ENCODE data around the gene MAP3K4. TPM values are rescaled to one million over a fixed set of nuclear protein-coding genes. Genes with fewer than 3 reads are reported as not detected.

The MAP3K4 gene
- total RNA-seq, 2 donors from 2014 or later = 30.2 to 33.5 TPM

GRCh38 chr6:160998217-160998616 lies 6.6 kb downstream of the MAP3K4 start:
- intact Hi-C loops (cut with DNase I) = no loop called here
- no peak for DNase-seq
- no peak for ATAC-seq

DNA sequence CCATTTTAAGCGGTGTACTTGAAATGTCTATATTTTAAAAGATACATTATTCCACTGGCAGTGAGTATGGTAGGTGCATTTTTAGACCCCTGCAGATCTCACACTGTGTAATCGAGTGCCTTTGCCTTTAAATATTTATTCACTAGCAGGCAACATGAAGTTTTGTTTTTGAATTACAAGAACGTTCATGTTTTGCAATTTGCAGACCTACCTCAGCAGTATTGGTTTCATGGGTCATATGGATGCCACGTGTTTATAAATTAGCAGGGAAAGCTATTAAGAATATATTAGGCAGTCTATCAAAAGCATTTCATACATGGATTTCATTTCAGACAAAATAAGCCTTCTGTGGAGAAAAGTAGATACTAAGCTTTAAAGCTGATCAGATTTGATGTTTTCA lies 7.2 kb downstream of the MAP3K4 start:
- intact Hi-C loops (cut with DNase I) = no loop called here

GRCh38 chr6:160999516-160999915 lies 7.9 kb downstream of the MAP3K4 start:
- no peak for DNase-seq
- intact Hi-C loops (cut with DNase I) = no loop called here
- no peak for ATAC-seq

More for the DNA sequence above, 7.2 kb downstream of the MAP3K4 start:
- ATAC-seq (no peak), DNase-seq (no peak)

DNA sequence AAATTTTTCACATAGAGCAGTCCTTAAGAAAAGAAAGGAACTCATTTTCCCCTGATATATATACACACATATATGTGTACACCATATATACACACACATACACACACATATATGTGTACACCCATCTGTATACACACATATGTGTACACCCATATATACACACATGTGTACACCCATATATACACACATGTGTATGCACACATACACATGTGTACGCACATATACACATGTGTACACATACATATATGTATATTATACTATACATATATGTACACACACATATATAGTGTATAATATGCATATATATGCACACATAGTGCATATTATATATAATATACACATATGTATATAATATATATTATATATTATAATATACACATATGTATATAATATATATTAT lies 9.1 kb downstream of the MAP3K4 start:
- DNase-seq = no peak
- no peak for ATAC-seq
- intact Hi-C loops (cut with DNase I) = no loop called here

DNA sequence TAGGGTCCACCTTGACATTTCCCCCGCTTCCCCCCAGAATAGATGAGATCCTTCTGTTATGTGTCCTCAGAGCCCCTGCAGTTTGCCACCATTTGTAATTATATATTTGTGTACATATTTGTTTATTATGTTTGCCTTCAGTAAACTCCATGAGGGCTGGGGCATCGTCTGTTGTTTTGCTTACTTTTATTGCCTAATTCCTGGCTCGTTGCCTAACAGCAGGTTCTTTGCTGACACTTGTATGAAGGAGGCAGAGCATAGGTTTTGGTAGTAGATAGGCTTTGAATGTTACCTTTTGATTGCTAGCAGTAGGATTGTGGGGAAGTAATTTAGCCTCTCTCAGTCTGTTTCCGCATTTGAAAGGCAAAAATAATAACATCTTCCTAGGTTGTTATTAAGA lies 9.9 kb downstream of the MAP3K4 start:
- intact Hi-C loops (cut with DNase I) = no loop called here

GRCh38 chr6:161003336-161003735 lies 11.8 kb downstream of the MAP3K4 start:
- DNase-seq (no peak), ATAC-seq (peak in 1 of 2 donors; percentile 38)
- intact Hi-C loops (cut with DNase I) = no loop called here

More for the DNA sequence above, 9.9 kb downstream of the MAP3K4 start:
- no peak for ATAC-seq
- DNase-seq = no peak

DNA sequence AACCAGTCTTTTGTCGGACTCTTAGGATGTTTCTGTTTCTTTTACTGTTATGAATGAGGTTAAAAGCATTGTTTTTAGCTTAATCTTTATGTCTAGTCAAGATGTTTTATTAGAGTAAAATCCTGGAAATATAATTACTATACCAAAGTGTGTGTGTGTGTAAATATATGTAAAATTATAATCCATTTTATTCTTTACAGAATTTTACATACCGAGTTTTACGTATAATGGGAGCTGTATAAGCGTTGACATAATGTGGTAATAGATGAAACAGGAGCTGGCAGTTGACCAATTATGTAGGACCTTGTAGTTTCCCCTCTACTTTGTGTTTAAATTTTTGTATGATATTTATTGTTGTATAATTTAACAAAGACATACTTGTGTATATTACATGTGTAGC lies 16.7 kb downstream of the MAP3K4 start:
- intact Hi-C loops (cut with DNase I) = no loop called here
- ATAC-seq = no peak
- no peak for DNase-seq

DNA sequence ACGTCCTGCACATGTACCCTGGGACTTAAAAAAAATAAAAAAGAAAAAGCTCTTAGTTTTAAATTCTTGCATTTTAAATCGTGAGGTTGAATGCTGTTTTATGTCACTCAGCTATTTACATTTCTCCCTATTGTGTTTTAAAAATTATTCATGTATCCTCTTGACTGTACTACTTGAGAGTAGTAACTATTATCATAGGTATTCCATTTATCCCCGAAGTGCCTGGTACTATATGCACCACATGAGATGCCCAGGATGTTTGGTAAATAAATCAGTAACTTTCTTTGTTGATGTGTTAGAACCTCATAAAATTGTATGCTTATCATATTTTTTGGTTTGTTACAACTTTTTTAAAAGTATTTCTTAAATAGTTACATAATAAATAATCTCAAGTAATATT lies 18.4 kb downstream of the MAP3K4 start:
- no peak for ATAC-seq
- intact Hi-C loops (cut with DNase I) = no loop called here
- no peak for DNase-seq

- DNase-seq (no peak), ATAC-seq (peak in 1 of 2 donors; percentile 80)
- intact Hi-C loops (cut with DNase I) = no loop called here
Measured at GRCh38 chr6:161010418-161010817, 18.8 kb downstream of the MAP3K4 start.

DNA sequence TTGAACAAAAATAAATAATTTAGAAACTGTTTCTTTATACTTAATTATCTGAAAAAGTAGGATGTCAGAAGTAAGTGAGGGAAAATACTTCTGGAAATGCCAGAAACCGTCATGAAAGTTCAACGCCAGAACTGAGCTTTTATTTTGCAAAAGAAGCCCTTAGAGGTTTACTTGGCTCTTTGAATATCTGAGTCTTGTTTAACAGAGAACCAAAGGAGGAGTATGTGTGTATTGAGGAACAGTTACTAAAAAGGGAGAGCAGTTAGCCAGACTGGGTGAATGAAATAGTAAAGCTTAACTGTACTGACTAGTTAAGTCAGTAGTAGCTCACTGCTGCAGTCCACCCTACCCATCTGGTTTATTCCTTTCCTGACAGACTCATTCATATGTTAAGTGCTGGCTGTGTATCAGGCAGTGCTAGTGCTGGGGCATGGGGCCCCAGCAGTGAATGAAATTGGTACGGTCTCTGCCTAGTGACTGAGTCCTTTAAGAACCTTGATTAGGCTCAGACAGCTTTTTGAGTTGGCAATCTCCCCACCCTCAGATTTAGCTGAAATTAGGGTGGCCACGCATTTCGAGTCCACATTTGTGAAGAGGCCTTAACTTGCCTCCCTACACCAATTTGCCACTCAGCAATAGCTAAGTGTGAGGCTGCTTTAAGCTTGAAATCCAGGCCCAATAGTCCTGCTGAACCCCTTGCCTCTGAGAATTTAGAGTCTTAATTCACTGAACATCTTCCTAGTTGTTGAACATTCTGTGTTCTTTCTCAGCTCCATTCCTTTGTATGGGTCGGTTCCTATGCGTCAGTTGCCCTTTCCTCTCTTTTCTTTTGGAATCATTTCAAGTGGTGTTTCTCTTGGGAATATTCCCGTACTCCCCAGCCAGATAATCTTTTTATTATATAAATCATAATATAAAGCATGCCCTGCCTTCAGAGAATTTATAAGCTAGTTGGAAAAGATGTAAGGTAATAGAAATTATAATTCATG lies 20.2 kb downstream of the MAP3K4 start:
- ATAC-seq = peak; percentile 55 to 73
- no peak for DNase-seq
- intact Hi-C loops (cut with DNase I) = no loop called here

DNA sequence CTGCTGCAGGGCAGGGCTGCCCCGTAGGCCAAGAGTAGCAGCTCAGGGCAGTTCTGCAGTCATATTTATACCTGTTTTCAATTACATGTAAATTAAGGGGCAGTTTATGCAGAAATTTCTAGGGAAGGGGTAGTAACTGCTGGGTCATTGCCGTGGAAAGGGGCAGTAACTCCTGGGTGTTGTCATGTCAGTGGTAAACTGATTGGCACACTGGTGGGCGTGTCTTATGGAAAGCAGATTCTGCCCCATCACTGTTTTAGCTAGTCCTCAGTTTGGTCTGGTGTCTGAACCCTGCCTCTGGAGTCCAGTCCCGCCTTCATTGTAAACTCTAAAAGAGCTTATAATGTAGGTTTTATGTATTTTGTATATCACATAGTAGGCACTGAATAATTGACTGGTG lies 22.1 kb downstream of the MAP3K4 start:
- ATAC-seq (no peak), DNase-seq (no peak)
- intact Hi-C loops (cut with DNase I) = no loop called here

GRCh38 chr6:161017766-161018564 lies 26.4 kb downstream of the MAP3K4 start:
- intact Hi-C loops (cut with DNase I) = no loop called here
- DNase-seq = no peak
- ATAC-seq = no peak

GRCh38 chr6:161019324-161019839 lies 27.8 kb downstream of the MAP3K4 start:
- intact Hi-C loops (cut with DNase I) = no loop called here
- no peak for ATAC-seq
- DNase-seq = no peak

DNA sequence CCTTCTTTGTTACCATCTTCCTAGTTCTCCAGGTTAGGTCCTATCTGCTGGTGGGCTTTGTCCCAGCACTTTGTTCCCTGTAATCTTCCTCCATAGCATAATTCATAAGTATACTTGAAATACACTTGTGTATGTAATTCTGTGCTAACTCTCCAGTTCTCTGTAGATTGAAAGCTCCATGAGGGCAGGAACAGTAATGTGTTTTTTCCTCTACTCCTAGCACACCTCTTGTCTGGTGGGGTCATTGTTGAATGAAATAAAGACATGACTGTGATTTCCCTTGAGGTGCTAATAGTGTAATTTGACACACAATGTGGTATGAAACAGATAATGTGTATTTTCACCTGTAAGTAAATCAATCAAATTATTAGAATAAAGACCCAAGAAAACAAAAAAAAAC lies 30.0 kb downstream of the MAP3K4 start:
- no peak for ATAC-seq
- no peak for DNase-seq
- intact Hi-C loops (cut with DNase I) = no loop called here

GRCh38 chr6:161021998-161022743 lies 30.6 kb downstream of the MAP3K4 start:
- intact Hi-C loops (cut with DNase I) = no loop called here
- ATAC-seq (no peak), DNase-seq (no peak)

- DNase-seq (no peak), ATAC-seq (no peak)
- intact Hi-C loops (cut with DNase I) = no loop called here
Measured at GRCh38 chr6:161023316-161023715, 31.7 kb downstream of the MAP3K4 start.

- intact Hi-C loops (cut with DNase I) = no loop called here
- no peak for DNase-seq
- ATAC-seq = no peak
Measured at GRCh38 chr6:161024364-161024920, 32.9 kb downstream of the MAP3K4 start.

GRCh38 chr6:161027385-161027784 lies 35.8 kb downstream of the MAP3K4 start:
- no peak for ATAC-seq
- intact Hi-C loops (cut with DNase I) = no loop called here
- no peak for DNase-seq

- DNase-seq (no peak), ATAC-seq (no peak)
- intact Hi-C loops (cut with DNase I) = no loop called here
Measured at GRCh38 chr6:161029195-161029809, 37.7 kb downstream of the MAP3K4 start.

Data from left cardiac atrium (tissue), 4 donors.